GM23338 (cell line): Measurements from ENCODE around the gene TMEM234. TPM values are rescaled to one million over a fixed set of nuclear protein-coding genes. Genes with fewer than 3 reads are reported as not detected.
A peak's percentile ranks its signal among the peaks of the same experiment; 100 is the strongest.

Source experiments
- ATAC-seq: fragments of 200-7000 bp; cut with Tn5 transposase; 3 replicates; pipeline ENCODE4 v1.9.1; 2020
- DNase-seq: peaks from one replicate; pipeline ENCODE4 v3.0.0-alpha.2; 2015; ENCODE audit warnings: low spot score
- H2AFZ ChIP-seq: fragments of 200-600 bp; sonication (generic); 2 replicates; pipeline ENCODE4 v1.8.0; 2016; ENCODE audit warnings: antibody characterized with exemption, mild to moderate bottlenecking, moderate library complexity
- H3F3A ChIP-seq: fragments of 200-600 bp; sonication (generic); replicated peaks from 2 replicates; pipeline ENCODE4 v1.8.0; 2017; ENCODE audit warnings: antibody characterized with exemption, mixed run types, low read depth
- H3K27ac ChIP-seq: fragments of 200-600 bp; sonication (generic); 2 replicates; pipeline ENCODE4 v1.6.1; 2016; ENCODE audit warnings: low read depth
- H3K27me3 ChIP-seq: fragments of 200-600 bp; sonication (generic); 2 replicates; pipeline ENCODE4 v1.8.0; 2016; ENCODE audit warnings: mild to moderate bottlenecking, mixed run types, moderate library complexity; ENCODE audit not compliant: insufficient read depth
- H3K36me3 ChIP-seq: fragments of 200-600 bp; sonication (generic); 2 replicates; pipeline ENCODE4 v1.8.0; 2016; ENCODE audit warnings: mild to moderate bottlenecking; ENCODE audit not compliant: insufficient read depth
- H3K4me1 ChIP-seq: fragments of 200-600 bp; sonication (generic); 2 replicates; pipeline ENCODE4 v1.8.0; 2016; ENCODE audit warnings: mild to moderate bottlenecking, moderate library complexity; ENCODE audit not compliant: insufficient read depth
- H3K4me2 ChIP-seq: fragments of 200-600 bp; sonication (generic); 2 replicates; pipeline ENCODE4 v1.7.1; 2017; ENCODE audit warnings: mixed run types
- H3K4me3 ChIP-seq: fragments of 200-600 bp; sonication (generic); 2 replicates; pipeline ENCODE4 v1.6.1; 2016; ENCODE audit warnings: mixed run types
- H3K79me2 ChIP-seq: fragments of 200-600 bp; sonication (generic); replicated peaks from 2 replicates; pipeline ENCODE4 v1.8.0; 2017; ENCODE audit warnings: mild to moderate bottlenecking; ENCODE audit not compliant: insufficient read depth
- H3K9me2 ChIP-seq: fragments of 200-600 bp; sonication (generic); 2 replicates; pipeline ENCODE4 v1.8.0; 2017; ENCODE audit not compliant: insufficient read depth
- H4K20me1 ChIP-seq: fragments of 200-600 bp; sonication (generic); replicated peaks from 2 replicates; pipeline ENCODE4 v1.8.0; 2017; ENCODE audit warnings: mild to moderate bottlenecking; ENCODE audit not compliant: insufficient read depth
- H3K27ac Mint-ChIP-seq: 2 replicates; pipeline ENCODE4 v1.8.0; 2020; ENCODE audit warnings: inconsistent platforms, mild to moderate bottlenecking, moderate library complexity, mixed read lengths
- H3K27me3 Mint-ChIP-seq: 3 replicates; pipeline ENCODE4 v1.8.0; 2022; ENCODE audit warnings: low read depth, mild to moderate bottlenecking, moderate library complexity, mixed read lengths, inconsistent platforms; ENCODE audit not compliant: insufficient read depth, poor library complexity
- H3K36me3 Mint-ChIP-seq: 3 replicates; pipeline ENCODE4 v1.8.0; 2021; ENCODE audit warnings: low read depth, mild to moderate bottlenecking, inconsistent platforms, moderate library complexity, mixed read lengths
- H3K4me1 Mint-ChIP-seq: 3 replicates; pipeline ENCODE4 v1.8.0; 2020; ENCODE audit warnings: mild to moderate bottlenecking, inconsistent platforms, mixed read lengths
- H3K4me3 Mint-ChIP-seq: 3 replicates; pipeline ENCODE4 v1.8.0; 2021; ENCODE audit warnings: moderate library complexity, mild to moderate bottlenecking, inconsistent platforms, mixed read lengths
- H3K9me3 Mint-ChIP-seq: 3 replicates; pipeline ENCODE4 v1.8.0; 2020; ENCODE audit warnings: moderate library complexity, mild to moderate bottlenecking, inconsistent platforms, mixed read lengths
- CREB1 ChIP-seq: fragments of 250-450 bp; sonication (Bioruptor Pico); IDR thresholded peaks from 2 replicates; pipeline ENCODE4 v1.5.0; 2020; ENCODE audit warnings: low read depth, mild to moderate bottlenecking, moderate library complexity
- EZH2 ChIP-seq: fragments of 200-600 bp; sonication (generic); IDR thresholded peaks from one replicate; pipeline ENCODE4 v1.8.0; 2017; ENCODE audit warnings: antibody characterized with exemption, mild to moderate bottlenecking, low read depth; ENCODE audit not compliant: unreplicated experiment
- JUNB ChIP-seq: IDR thresholded peaks from one replicate; pipeline ENCODE4 v1.6.1; 2016; ENCODE audit warnings: antibody characterized with exemption; ENCODE audit not compliant: unreplicated experiment
- NANOG ChIP-seq: IDR thresholded peaks from 2 replicates; pipeline ENCODE4 v1.6.1; 2016; ENCODE audit warnings: antibody characterized with exemption, borderline replicate concordance
- POLR2AphosphoS5 ChIP-seq: IDR thresholded peaks from 2 replicates; pipeline ENCODE4 v1.6.1; 2016; ENCODE audit warnings: antibody characterized with exemption, low read depth
- ZNF114 ChIP-seq: fragments of 250-450 bp; sonication (Bioruptor Pico); IDR thresholded peaks from 2 replicates; pipeline ENCODE4 v1.5.0; 2020; ENCODE audit warnings: mild to moderate bottlenecking, moderate library complexity
- polyA plus RNA-seq: library from polyadenylated mRNA; unstranded; fragments of >200 nt; fragmentation: Nextera tagmentation; extraction: Ambion mirVana; gene quantifications from 2 replicates; pipeline ENCODE4 v1.2.1, GENCODE V29; 2016
- total RNA-seq: library from RNA; depleted of rRNA; stranded (reverse); fragments of >200 nt; shearing (Covaris generic); gene quantifications from 2 replicates; pipeline ENCODE4 v1.2.3, GENCODE V29; 2014
- TF ChIP-seq, protein P1 (sequence below), 2 experiments: fragments of 200-600 bp in 1 of 2; sonication (generic) in 1 of 2; conservative IDR thresholded peaks; 2 replicates each; pipeline versions ENCODE4 v1.5.1 to v1.6.1; 2016 to 2017; ENCODE audit warnings: antibody characterized with exemption in 2 of 2, low read depth in 2 of 2, mild to moderate bottlenecking in 2 of 2, moderate library complexity in 1 of 2

Gene TMEM234
- total and polyA plus RNA-seq, 2 experiments from 2014 or later = 4.7 to 8.2 TPM

DNA sequence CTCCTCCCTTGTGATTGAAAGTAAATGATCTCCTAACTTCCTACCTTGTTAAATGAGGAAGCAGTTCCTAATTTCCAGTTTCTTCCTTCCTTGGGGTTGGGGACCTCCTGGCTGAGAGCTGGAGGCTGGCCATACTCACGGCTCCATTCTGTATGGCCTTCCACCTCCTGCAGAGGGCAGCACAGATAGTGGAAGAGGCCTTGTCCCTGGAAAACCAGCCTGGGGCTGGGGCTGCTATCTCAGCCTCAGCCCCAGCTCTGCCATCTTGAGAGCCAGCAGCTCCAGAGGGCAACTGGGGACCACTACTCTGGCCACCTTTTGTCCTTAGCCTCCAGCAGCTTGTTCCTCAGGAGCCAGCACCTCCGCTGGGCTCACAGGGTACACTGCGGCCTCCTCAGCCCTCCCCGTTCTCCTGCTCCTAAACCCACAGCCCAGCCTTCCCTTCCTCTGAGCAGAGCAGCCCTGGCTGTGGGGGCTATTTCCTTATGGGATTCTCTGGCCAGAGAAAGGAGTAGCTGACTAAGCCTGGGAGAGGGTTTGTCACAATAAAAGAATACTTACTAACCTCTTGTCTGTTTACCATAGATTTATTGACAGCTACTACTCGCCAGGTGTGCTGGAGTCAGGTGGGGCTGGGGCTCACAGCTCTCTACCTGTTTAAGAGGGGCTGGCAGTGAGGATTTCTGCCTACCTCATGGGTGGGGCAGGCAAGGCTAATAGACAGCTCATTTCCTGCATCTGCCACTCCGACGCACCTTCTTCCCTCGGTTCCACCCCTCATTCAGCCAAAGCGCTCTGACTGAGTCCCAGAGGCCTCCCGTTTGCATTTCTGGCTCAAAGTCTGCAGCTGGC, 6.3 kb downstream of the TMEM234 start:
- Histone ChIP-seq H3K27ac (peak overlapping the region; percentile 53; the same call in 1 of the 2 replicates), H3K4me1 (peaks cover 4% of the 10 kb centered on the region; the same call in 1 of the 2 replicates), H3K27me3 (no peaks in the 10 kb centered on the region), H3K36me3 (no peaks in the 10 kb centered on the region), H4K20me1 (no peaks in the 10 kb centered on the region), H3K9me2 (no peaks in the 10 kb centered on the region), H3K4me3 (no peak overlapping the region), H2AFZ (no peak overlapping the region), H3F3A (no peaks in the 10 kb centered on the region), H3K4me2 (no peak overlapping the region), H3K79me2 (peaks cover 6% of the 10 kb centered on the region; the same call in 1 of the 2 replicates)
- no peak overlapping the region for H3K4me3 Mint-ChIP-seq
- TF ChIP-seq, protein P1, sequence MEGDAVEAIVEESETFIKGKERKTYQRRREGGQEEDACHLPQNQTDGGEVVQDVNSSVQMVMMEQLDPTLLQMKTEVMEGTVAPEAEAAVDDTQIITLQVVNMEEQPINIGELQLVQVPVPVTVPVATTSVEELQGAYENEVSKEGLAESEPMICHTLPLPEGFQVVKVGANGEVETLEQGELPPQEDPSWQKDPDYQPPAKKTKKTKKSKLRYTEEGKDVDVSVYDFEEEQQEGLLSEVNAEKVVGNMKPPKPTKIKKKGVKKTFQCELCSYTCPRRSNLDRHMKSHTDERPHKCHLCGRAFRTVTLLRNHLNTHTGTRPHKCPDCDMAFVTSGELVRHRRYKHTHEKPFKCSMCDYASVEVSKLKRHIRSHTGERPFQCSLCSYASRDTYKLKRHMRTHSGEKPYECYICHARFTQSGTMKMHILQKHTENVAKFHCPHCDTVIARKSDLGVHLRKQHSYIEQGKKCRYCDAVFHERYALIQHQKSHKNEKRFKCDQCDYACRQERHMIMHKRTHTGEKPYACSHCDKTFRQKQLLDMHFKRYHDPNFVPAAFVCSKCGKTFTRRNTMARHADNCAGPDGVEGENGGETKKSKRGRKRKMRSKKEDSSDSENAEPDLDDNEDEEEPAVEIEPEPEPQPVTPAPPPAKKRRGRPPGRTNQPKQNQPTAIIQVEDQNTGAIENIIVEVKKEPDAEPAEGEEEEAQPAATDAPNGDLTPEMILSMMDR (conservative IDR thresholded peaks at IDR 0.05; ENCODE audit: low read depth in 2 of 2) = peak; percentile 83 to 92
- no peak for TF ChIP-seq ZNF114 (CRISPR knock-in tag)
- ATAC-seq = peak; percentile 97
- H3K36me3 Mint-ChIP-seq = peaks cover 24% of the 10 kb centered on the region
- H3K27me3 Mint-ChIP-seq = peaks cover 9% of the 10 kb centered on the region
- peaks cover 4% of the 10 kb centered on the region for H3K4me1 Mint-ChIP-seq
- peak; percentile 90 for DNase-seq
- no peaks in the 10 kb centered on the region for H3K9me3 Mint-ChIP-seq
- H3K27ac Mint-ChIP-seq = no peak overlapping the region

DNA sequence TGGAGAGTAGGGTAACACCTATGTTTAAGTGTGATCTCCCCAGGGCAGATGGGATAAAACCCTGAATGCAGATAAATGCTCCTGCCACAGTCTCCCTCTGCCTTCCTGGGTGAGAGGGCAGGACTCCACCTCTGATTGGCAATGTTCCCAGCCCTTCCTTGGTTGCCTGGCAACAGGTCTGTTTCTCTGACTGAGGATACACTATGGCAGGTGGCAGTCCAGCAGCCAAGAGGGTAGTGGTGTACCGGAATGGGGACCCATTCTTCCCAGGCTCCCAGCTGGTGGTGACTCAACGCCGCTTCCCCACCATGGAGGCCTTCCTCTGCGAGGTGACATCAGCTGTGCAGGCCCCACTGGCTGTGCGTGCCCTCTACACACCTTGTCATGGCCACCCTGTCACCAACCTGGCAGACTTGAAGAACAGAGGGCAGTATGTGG, 13.2 kb downstream of the TMEM234 start, which contains the start of gene DCDC2B:
Gene DCDC2B, plus strand, starts transcription at position 199 of the 438 bp plus-strand sequence. Its CDS starts 5 bp downstream, at position 204.
- no peaks in the 10 kb centered on the region for H3K9me3 Mint-ChIP-seq
- H3K27ac Mint-ChIP-seq = peak within 1 kb of the TSS; percentile 36; the same call in 1 of the 2 replicates
- H3K4me3 Mint-ChIP-seq = no peak within 1 kb of the TSS

More for the DNA sequence above, 13.2 kb downstream of the TMEM234 start, which contains the start of gene DCDC2B:
- H4K20me1 ChIP-seq = no peaks in the 10 kb centered on the region
- no peak within 1 kb of the TSS for H2AFZ ChIP-seq
- peaks cover 32% of the 10 kb centered on the region for H3K27me3 Mint-ChIP-seq
- H3K4me1 ChIP-seq = 0 out of 2 replicates have a peak, but pooled peaks cover 4% of the 10 kb centered on the region
- H3K9me2 ChIP-seq = no peaks in the 10 kb centered on the region
- H3K36me3 ChIP-seq = no peaks in the 10 kb centered on the region
- no peak within 1 kb of the TSS for H3K4me3 ChIP-seq
- peaks cover 5% of the 10 kb centered on the region; the same call in 1 of the 2 replicates for H3F3A ChIP-seq
- H3K79me2 ChIP-seq = no peaks in the 10 kb centered on the region
- TF ChIP-seq JUNB (no peak), EZH2 (no peak), NANOG (no peak), POLR2AphosphoS5 (no peak), CREB1 (no peak)
- TF ChIP-seq, protein P1 (conservative IDR thresholded peaks at IDR 0.05; ENCODE audit: low read depth in 2 of 2) = no peak
- H3K27ac ChIP-seq = no peak within 1 kb of the TSS
- no peak within 1 kb of the TSS for H3K4me2 ChIP-seq
- DNase-seq (peak; percentile 33), ATAC-seq (no peak)
- peaks cover 10% of the 10 kb centered on the region; the same call in 1 of the 2 replicates for H3K27me3 ChIP-seq
- peaks cover 6% of the 10 kb centered on the region for H3K4me1 Mint-ChIP-seq
- H3K36me3 Mint-ChIP-seq = peaks cover 14% of the 10 kb centered on the region; the same call in 2 of the 3 replicates
